Right ventricle myocardium inferior (tissue), 1 donor: Measurements from ENCODE around the gene PNCK. TPM values are rescaled to one million over a fixed set of nuclear protein-coding genes. Genes with fewer than 3 reads are reported as not detected.
A peak's percentile ranks its signal among the peaks of the same experiment; 100 is the strongest.
"Not testable (repeated sequence)": the region's sequence is repeated elsewhere in the genome, so short reads cannot be mapped to it uniquely, and the experiment has no call there.

Experiments used
- ATAC-seq: fragments of 200-7000 bp; cut with Tn5 transposase; one replicate; pipeline ENCODE4 v1.9.1; 2020; ENCODE audit warnings: mild to moderate bottlenecking, moderate library complexity
- DNase-seq: peaks from one replicate; pipeline ENCODE4 v3.0.0; 2021; ENCODE audit errors: missing footprints
- intact Hi-C: fragments of 100-400 bp; cut with DNase I; formaldehyde crosslinking; loops from one replicate; pipeline ENCODE4 v1.11.0; 2022
- long read RNA-seq: library from polyadenylated mRNA; unstranded; transcript quantifications from one replicate; pipeline ENCODE4 v2.0.0, GENCODE V29; 2021
- total RNA-seq: library from RNA; stranded (reverse); fragmentation: NEBNext Ultra II Directional; extraction: Animal tissue kit (Norgen Biotek cat#: 25700); gene quantifications from one replicate; pipeline ENCODE4 v1.2.1, GENCODE V29; 2021
- donor health status: DM: no; HTN: yes; CAD: no; lungs with severe emphysema.

PNCK gene
- 11.3 TPM for total RNA-seq
- long read RNA-seq, partial matches to known transcripts = 1 of 4 reads
- long read RNA-seq, other reads (novel, unspliced or antisense) = 1 of 4 reads

GRCh38 chrX:153673428-153674218 lies at the start of gene PNCK:
TSS of gene PNCK (minus strand) at chrX:153673813. CDS start at chrX:153673076, 737 bp downstream.
- no peak for DNase-seq
- intact Hi-C loops = no loop called here
- no peak for ATAC-seq

- intact Hi-C loops = loop anchor here (5.0 kb wide), 1 partner anchor 36 kb away; the partner anchor contains the start of gene SLC6A8
- no peak for ATAC-seq
Observed at GRCh38 chrX:153722704-153723350, 49.2 kb upstream of the PNCK start.

GRCh38 chrX:153719701-153720100 lies 46.1 kb upstream of the PNCK start:
- no peak for ATAC-seq
- intact Hi-C loops = loop anchor here (5.0 kb wide), 1 partner anchor 32 kb away; the partner anchor contains the start of gene SLC6A8
- no peak for DNase-seq

More at GRCh38 chrX:153722704-153723350, 49.2 kb upstream of the PNCK start:
- DNase-seq = no peak

- intact Hi-C loops = no loop called here
Observed at GRCh38 chrX:153719238-153719637, 45.6 kb upstream of the PNCK start.

GRCh38 chrX:153717445-153717844 lies 43.8 kb upstream of the PNCK start:
- intact Hi-C loops = no loop called here
- ATAC-seq = no peak
- no peak for DNase-seq

More at GRCh38 chrX:153719238-153719637, 45.6 kb upstream of the PNCK start:
- DNase-seq = no peak
- no peak for ATAC-seq

GRCh38 chrX:153714256-153714655 lies 40.6 kb upstream of the PNCK start:
- no peak for DNase-seq
- ATAC-seq = no peak
- intact Hi-C loops = no loop called here

- DNase-seq = no peak
- ATAC-seq = no peak
- intact Hi-C loops = loop anchor here (2.0 kb wide), 1 partner anchor 21 kb away; no protein-coding TSS in a partner anchor
Observed at GRCh38 chrX:153709726-153710674, 36.4 kb upstream of the PNCK start.

GRCh38 chrX:153708415-153708814 lies 34.8 kb upstream of the PNCK start:
- peak; percentile 76 for ATAC-seq
- DNase-seq = no peak
- intact Hi-C loops = loop anchor here (2.0 kb wide), 1 partner anchor 20 kb away; no protein-coding TSS in a partner anchor

GRCh38 chrX:153707406-153707805 lies 33.8 kb upstream of the PNCK start:
- no peak for DNase-seq
- ATAC-seq = no peak
- intact Hi-C loops = no loop called here

GRCh38 chrX:153706799-153707198 lies 33.2 kb upstream of the PNCK start:
- peak; percentile 35 for ATAC-seq
- DNase-seq = no peak
- intact Hi-C loops = no loop called here

GRCh38 chrX:153705403-153706060 lies 31.9 kb upstream of the PNCK start:
- DNase-seq, intact Hi-C loops: not testable (repeated sequence)
- ATAC-seq = peak; percentile 58

GRCh38 chrX:153704631-153705402 lies 31.2 kb upstream of the PNCK start:
- peak; percentile 3 for ATAC-seq
- DNase-seq, intact Hi-C loops: not testable (repeated sequence)

- DNase-seq (no peak), ATAC-seq (no peak)
- intact Hi-C loops = no loop called here
Observed at GRCh38 chrX:153704021-153704526, 30.5 kb upstream of the PNCK start.

GRCh38 chrX:153703036-153703370 lies 29.4 kb upstream of the PNCK start:
- ATAC-seq (no peak), DNase-seq (no peak)
- intact Hi-C loops = no loop called here

- DNase-seq (no peak), ATAC-seq (no peak)
- intact Hi-C loops = no loop called here
Observed at GRCh38 chrX:153702336-153703035, 28.9 kb upstream of the PNCK start.

- ATAC-seq (no peak), DNase-seq (no peak)
- intact Hi-C loops = no loop called here
Observed at GRCh38 chrX:153701706-153702105, 28.1 kb upstream of the PNCK start.

- ATAC-seq (no peak), DNase-seq (no peak)
- intact Hi-C loops = no loop called here
Observed at GRCh38 chrX:153700967-153701366, 27.4 kb upstream of the PNCK start.
